GM18526 (cell line): ENCODE results near the gene SUMO1.

Experiments used
- POLR2A ChIP-seq: IDR thresholded peaks from 3 replicates; pipeline ENCODE4 v1.6.1; 2011; ENCODE audit not compliant: insufficient read length; ENCODE audit errors: extremely low read depth

The SUMO1 gene

DNA sequence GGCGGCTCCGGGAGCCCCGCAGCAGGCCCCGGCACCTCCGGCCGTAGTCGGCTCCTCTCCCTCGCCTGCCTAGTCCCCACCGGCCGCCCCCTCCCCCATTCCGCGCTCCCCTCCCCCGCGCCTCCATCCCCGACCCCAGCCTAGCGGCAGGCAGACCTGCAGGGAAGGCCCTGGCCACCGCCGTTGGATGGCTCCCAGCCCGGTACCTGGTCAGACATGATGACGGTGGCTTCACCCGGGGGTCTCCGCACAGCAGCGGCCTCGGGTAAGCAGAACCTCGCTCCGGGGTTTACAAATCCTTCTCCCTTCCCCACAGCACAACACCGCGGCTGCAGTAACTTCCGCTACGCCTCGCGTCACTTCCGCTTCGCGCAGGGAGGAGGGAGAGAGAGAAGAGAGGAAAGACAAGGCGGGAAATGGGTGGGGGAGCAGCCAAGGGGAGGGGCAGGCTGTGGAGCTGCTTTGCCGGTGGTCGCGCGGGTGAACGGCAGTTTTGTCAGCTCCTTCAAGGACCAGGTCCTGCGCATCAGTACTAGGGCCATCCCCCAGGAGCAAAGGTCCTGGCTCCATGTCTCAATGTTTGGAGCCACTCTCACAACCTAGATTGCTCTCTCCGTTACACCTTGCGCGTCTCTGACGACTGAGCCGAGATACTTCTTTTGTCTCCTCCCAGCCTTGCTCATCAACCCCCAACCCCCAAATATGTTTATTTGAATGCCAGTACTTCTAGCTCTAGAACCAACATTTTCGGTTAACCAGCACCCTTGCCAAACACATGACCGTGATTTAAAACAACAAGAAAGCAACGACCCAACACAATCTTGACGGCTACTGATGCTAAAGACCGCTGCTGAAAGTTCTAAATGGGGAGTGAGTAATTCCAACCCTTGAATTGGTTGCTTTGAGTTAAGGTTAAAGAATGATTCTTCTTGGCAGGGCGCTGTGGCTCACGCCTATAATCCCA lies at the start of gene SUMO1:
Gene SUMO1, minus strand, starts transcription at position 364 of the 964 bp plus-strand sequence. Its CDS starts 146 bp downstream, at position 218.
- TF ChIP-seq POLR2A = peak; percentile 68

DNA sequence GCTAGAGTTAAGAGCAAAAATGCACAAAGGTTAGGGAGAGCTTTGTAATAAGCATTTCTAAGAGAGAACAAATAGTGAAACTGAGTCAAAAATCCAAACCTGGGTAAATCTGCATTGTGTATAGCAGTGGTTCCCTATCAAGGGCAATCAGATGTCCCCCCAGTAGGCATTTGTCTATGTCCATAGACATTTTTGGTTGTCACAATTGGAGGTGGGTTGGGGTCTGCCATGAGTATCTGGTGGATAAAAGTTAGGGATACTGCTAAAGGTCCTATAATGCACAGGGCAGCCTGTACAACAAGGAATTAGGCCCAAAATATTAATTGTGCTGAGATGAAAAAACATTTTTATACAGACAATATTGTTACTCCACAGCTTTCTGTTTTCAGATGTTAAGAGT lies 48.2 kb upstream of the SUMO1 start:
- no peak for TF ChIP-seq POLR2A

DNA sequence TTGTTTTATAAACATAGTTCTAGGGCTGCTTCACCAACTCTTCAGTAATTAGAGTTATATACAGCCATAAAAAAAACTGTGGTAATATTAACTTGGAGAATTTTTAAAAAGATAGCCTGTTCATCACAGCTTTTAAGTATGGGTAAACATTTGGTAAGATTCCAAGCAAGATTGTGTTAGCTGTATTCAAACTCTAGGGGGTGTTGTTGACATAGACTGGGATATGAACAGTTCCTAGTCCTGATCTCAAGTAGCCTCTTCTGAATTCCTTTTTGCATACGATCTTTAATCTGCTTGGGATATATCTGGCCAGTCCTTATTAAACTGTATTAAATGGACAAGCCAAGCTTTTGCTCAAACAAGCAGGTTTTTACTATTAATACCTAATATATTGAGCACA lies 40.5 kb upstream of the SUMO1 start:
- TF ChIP-seq POLR2A = no peak

DNA sequence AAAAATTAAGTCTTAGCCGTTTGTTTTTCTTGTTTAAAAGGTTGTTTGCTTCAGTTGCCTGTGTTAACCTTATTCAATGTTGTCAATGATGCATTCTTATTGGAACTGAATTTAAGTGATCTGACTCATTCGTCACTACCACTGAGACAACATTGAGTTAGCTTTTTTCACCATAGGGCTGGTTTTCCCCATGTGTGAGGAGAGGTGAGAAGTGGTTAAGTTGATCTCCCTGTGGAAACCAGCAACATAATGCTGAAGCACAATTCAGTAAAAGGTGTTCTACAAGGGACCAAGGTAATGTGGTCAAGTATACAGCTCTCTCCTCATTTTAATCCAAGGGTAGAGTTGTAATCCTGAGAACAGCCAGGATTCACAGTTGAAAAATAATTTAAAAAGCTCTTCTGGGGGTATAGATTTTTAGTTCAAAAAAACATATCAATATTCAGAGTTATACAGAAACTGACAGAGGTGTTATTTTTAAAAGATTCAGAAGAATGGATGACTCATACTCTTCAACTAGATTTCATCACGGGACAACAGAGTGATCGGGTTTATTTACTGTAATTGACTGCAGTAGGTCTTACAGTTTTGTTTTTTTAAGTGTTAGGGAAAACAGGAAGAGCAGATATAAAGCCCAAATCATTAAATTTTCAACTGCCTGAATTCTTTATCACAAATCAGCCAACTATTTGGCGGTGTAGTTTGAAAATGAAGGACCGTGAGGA lies 39.8 kb upstream of the SUMO1 start:
- no peak for TF ChIP-seq POLR2A

DNA sequence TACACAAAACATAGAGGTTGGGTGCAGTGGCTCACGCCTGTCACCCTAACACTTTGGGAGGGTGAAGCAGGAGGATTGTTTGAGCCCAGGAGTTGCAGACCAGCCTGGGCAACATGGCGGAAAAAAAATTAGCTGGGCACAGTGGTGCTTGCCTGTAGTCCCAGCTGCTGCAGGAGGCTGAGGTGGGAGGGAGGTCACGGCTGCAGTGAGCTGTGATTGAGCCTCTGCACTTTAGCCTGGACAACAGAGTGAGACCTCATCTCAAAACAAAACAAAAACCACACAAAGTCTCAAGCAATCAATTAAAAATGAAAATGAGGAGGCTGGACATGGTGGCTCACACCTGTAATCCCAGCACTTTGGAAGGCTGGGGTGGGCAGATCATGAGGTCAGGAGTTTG lies 32.1 kb upstream of the SUMO1 start:
- no peak for TF ChIP-seq POLR2A

DNA sequence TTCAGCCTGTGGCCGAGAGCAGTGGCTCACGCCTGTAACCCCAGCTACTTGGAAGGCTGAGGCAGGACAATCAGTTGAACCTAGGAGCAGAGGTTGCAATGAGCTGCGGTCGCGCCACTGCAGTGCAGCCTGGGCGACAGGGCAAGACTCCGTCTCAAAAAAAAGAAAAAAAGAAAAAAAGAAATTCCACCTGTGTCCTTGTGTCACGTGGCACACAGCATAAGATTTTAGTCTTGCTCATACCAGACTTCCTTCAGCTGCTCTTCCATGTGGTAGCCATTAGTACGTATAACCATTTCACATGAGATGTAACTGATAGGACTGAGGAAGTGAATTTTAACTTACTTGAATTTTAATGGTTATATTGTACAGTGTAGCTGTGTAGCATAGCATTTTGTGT lies 31.2 kb upstream of the SUMO1 start:
- TF ChIP-seq POLR2A = no peak

DNA sequence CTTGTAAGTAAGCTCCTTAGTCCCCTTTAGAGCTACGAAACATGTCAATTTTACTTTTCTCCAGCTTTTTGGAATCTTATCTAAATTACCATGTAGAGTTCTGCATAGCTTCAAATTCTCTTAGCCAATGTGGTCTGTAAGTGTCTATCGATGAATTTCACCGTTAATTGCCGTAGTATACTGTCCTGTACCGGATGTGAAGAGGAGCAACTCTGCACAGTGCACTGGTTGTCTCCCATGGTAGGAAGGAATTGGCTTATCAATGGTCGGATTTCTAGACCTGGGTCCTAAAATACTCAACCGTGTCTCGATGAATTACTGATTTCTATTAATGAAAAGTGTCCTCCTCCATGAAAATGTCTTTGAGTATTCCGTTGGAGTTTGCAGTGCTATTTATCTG lies 29.1 kb upstream of the SUMO1 start:
- no peak for TF ChIP-seq POLR2A

DNA sequence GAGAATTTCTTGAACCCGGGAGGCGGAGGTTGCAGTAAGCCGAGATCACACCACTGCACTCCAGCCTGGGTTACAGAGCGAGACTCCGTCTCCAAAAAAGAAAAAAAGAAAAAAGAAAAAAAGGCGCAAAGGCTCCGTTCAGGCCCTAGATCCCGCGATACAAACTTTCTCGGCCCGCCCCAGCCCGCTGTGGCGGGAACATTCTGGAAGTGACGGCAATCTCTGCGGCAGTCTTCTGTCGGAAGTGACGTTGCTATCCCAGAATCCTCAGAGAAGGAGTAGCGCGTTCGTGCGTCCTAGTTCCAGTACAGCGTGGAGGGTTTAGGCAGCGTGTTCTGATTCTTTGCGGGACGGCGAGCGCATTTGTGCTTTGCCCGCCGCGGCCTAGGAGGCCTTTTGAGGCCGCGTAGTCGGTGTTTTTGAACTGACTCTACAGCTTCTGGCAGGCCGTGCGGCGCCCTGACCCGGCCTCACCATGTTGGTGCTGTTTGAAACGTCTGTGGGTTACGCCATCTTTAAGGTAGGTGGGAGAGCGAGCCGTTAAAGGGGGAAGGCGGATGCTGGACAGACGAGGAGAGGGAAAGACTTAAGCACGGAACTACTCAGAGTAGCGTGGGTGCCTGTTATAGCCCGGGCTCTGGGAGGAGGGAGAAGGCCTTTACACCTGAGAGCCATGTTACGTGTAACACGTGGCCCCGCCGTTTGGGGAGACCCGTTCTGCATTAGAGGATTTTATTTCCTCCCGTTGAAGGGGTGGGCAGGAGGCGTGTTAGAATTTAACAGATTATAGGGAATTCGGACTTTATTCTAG lies 27.3 kb upstream of the SUMO1 start, which contains the start of gene NOP58:
Gene NOP58, plus strand, starts transcription at position 297 of the 811 bp plus-strand sequence. Its CDS starts 179 bp downstream, at position 476.
- peak; percentile 97 for TF ChIP-seq POLR2A

DNA sequence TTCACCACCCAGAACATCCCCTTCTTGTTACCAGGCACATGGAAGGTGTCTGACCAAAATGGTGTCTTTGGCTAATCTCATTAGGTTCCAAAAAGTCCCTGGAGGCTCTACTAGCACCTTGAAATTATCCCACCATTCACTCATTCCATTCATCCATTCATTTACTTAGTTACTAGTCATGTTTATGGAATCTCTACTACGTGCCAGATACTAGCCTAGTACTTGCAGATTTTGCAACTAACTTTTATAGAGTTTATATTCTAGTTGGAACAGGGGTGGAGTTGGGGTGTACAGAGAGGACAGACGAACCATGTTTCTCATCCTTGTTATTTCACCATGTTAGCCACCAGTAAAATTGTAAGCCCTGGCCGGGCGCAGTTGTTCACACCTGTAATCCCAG lies 23.1 kb upstream of the SUMO1 start:
- no peak for TF ChIP-seq POLR2A

DNA sequence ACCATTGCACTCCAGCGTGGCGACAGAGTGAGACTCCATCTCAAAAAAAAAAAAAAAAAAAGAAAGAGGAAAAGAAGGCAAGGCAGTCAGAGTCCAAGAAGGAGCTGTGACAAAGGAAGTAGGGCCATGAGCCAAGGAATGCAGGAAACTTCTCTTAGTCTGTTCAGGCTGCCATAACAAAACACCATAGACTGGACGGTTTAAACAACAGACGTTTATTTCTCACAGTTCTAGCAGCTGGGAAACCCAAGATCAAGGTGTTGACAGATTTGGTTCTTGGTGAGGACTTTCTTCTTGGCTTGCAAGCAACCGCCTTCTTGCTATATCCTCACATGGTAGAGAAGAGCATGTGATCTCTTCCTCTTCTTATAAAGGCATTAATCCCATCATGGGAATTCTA lies 13.1 kb upstream of the SUMO1 start:
- TF ChIP-seq POLR2A = no peak

DNA sequence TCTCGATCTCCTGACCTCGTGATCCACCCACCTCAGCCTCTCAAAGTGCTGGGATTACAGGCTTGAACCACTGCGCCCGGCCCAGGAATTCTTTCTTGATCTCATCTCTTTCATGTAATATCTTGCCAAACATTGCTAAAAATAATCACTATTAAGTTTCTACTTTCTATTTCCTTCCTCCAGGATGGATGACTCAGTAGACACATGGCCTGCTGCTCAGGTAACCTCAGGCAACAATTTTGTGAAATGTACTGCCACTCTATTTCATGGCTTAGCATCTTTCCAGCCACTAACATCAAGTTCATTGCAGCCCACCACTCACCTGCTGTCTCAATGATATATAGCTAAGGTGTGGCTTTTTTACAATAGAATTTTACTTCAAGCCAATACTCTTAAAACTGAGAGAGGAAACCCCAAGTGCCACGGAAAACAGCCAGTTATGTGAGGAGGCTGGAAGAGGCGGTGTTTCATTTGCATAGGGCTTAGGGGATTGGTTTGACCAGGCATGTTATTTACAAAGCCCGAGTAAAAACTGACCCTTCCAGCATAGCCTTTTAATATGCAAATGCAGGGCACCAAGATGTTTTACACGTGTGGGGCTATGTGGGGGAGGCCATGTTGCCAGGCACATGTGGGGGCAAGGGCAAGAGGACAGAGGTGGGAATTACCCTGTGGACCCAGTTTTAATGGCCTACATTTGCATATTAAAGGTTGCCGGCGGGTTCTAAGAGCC lies 11.3 kb upstream of the SUMO1 start:
- no peak for TF ChIP-seq POLR2A

DNA sequence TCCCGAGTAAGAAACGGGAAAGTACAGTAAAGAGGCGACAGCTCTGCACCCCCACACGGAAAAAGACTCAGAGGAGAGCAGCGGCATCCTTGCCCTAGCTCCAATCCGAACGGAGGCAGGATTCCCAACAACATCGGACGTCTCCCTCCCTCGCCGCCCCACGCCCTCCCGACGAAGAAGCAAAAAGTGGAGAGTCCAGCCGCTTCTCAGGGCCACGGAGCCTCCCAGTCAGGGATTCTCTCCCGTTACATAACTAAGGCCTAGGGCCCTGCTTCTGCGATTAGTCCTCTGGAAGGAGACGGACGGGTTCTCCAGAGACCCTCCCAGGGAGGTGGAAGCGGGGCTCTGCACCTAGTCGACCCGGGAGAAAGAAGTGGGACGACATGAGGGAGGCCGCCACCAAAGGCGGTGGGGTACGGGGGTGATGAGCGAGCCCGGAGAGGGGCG lies 587 bp downstream of the SUMO1 start:
- no peak for TF ChIP-seq POLR2A

DNA sequence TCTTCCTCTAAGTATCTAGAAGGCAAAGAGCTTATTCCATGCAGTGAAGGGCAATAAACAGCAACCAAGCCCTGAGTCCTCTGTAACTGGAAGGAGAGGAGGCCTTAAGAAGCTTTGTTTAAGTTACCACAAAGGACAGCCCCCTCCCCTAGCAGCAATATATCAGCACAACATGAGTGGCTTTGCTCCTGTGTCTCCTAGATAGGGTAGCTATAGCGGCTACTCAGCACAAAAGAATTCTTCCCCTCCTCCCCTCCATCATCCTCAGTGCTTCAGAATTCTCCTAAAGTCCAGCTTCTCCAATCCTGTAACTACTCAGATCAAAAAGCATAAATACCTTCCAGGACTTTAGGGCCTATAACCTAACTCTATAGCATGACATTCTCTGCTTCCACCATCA lies 16.5 kb downstream of the SUMO1 start:
- TF ChIP-seq POLR2A = no peak

DNA sequence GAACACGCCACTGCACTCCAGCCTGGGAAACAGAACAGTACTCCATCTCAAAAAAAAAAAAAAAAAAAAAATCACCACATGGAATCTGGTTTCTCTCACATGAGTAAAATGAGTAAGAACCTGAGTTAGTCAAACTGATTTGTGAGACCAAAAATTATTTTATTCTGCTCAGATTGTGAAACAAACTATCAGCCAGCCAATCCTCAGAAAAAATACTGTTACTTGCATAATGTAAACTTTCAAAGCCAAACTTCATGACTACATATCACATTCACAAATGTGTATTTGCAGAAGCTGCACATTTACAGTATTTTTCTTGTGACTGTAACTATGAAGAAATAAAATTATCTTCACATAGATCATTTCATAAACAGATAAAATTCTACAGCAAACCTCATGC lies 23.2 kb downstream of the SUMO1 start:
- TF ChIP-seq POLR2A = no peak
